22Rv1 (cell line): ENCODE measurements around the gene NRG3.

Source experiments
- ZFX ChIP-seq: fragments of 450-650 bp; IDR thresholded peaks from 2 replicates; pipeline ENCODE4 v1.6.1; 2017; ENCODE audit warnings: antibody characterized with exemption, borderline replicate concordance
- TF ChIP-seq, protein P1 (sequence below): fragments of 450-650 bp; IDR thresholded peaks from 2 replicates; pipeline ENCODE4 v1.5.1; 2017; ENCODE audit warnings: mild to moderate bottlenecking

DNA sequence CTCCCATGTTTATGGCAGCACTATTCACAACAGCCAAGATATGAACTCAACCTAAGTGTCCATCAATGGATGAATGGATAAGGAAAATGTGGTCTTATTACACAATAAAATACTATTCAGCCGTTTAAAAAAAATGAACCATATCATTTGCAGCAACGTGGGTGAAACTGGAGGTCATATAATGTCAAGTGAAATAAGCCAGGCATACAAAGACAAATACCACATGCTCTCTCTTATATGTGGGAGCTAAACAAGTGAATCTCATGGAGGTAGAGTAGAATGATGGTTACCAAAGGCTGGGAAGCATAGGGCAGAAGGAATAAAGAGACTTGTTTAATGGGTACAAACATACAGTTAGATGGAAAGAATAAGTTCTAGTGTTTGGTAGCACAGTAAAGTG is 699.1 kb downstream of the NRG3 start:
- TF ChIP-seq, protein P1, sequence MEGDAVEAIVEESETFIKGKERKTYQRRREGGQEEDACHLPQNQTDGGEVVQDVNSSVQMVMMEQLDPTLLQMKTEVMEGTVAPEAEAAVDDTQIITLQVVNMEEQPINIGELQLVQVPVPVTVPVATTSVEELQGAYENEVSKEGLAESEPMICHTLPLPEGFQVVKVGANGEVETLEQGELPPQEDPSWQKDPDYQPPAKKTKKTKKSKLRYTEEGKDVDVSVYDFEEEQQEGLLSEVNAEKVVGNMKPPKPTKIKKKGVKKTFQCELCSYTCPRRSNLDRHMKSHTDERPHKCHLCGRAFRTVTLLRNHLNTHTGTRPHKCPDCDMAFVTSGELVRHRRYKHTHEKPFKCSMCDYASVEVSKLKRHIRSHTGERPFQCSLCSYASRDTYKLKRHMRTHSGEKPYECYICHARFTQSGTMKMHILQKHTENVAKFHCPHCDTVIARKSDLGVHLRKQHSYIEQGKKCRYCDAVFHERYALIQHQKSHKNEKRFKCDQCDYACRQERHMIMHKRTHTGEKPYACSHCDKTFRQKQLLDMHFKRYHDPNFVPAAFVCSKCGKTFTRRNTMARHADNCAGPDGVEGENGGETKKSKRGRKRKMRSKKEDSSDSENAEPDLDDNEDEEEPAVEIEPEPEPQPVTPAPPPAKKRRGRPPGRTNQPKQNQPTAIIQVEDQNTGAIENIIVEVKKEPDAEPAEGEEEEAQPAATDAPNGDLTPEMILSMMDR = no peak
- no peak for TF ChIP-seq ZFX
